AG04449 (cell line): ENCODE measurements around the gene FERMT3.

Experiments
- CTCF ChIA-PET: fragments of 350-600 bp; formaldehyde crosslinking; extraction: SDS; loops from one replicate; lab custom pipeline; 2021; ENCODE audit warnings: antibody characterized with exemption; lab: Yijun Ruan, JAX
- POLR2A ChIA-PET: fragments of 400-600, 350-600 bp; formaldehyde crosslinking; extraction: SDS; loops from one replicate; lab custom pipeline; 2020; ENCODE audit warnings: antibody characterized with exemption, inconsistent platforms; lab: Yijun Ruan, JAX
- DNase-seq: peaks from one replicate; pipeline ENCODE4 v3.0.0-alpha.2; 2010; ENCODE audit warnings: low read depth, low spot score
- H3K4me3 ChIP-seq: 2 replicates; pipeline ENCODE4 v1.5.1; 2011; ENCODE audit warnings: low read depth, mild to moderate bottlenecking, control low read depth, low read length
- CTCF ChIP-seq: IDR thresholded peaks from one replicate; pipeline ENCODE4 v1.5.1; 2011; ENCODE audit warnings: mild to moderate bottlenecking, moderate library complexity, low read length, control low read depth, inconsistent platforms; ENCODE audit not compliant: insufficient read depth; ENCODE audit errors: missing control alignments

Gene FERMT3

GRCh38 chr11:64265176-64266160 lies 58.9 kb downstream of the FERMT3 start:
- no peak for DNase-seq
- no peak for TF ChIP-seq CTCF
- CTCF ChIA-PET, result interaction anchor here (1.5 to 15.2 kb wide), 5 partner anchors 12 to 61 kb away, joined by 4 to 224 read pairs (median 9); partner anchors contain the start of genes PLCB3 and PPP1R14B
- POLR2A ChIA-PET, result interaction anchor here (3.2 kb wide), 1 partner anchor 13 kb away, joined by 15 read pairs; the partner anchor contains the start of gene PLCB3
- H3K4me3 ChIP-seq, result no peak overlapping the region

GRCh38 chr11:64266339-64266738 lies 59.8 kb downstream of the FERMT3 start:
- CTCF ChIA-PET, result interaction anchor here (2.4 to 15.2 kb wide), 3 partner anchors 12 to 36 kb away, joined by 8 to 224 read pairs (median 107); partner anchors contain the start of genes CATSPERZ, PLCB3 and PPP1R14B
- POLR2A ChIA-PET, result no interaction called here
- no peak overlapping the region for H3K4me3 ChIP-seq
- DNase-seq, result no peak
- no peak for TF ChIP-seq CTCF

GRCh38 chr11:64267207-64267945 lies 60.9 kb downstream of the FERMT3 start:
- POLR2A ChIA-PET, result interaction anchor here (0.6 to 5.5 kb wide), 3 partner anchors 9 to 63 kb away, joined by 5 to 61 read pairs (median 12); partner anchors contain the start of gene PPP1R14B

DNA sequence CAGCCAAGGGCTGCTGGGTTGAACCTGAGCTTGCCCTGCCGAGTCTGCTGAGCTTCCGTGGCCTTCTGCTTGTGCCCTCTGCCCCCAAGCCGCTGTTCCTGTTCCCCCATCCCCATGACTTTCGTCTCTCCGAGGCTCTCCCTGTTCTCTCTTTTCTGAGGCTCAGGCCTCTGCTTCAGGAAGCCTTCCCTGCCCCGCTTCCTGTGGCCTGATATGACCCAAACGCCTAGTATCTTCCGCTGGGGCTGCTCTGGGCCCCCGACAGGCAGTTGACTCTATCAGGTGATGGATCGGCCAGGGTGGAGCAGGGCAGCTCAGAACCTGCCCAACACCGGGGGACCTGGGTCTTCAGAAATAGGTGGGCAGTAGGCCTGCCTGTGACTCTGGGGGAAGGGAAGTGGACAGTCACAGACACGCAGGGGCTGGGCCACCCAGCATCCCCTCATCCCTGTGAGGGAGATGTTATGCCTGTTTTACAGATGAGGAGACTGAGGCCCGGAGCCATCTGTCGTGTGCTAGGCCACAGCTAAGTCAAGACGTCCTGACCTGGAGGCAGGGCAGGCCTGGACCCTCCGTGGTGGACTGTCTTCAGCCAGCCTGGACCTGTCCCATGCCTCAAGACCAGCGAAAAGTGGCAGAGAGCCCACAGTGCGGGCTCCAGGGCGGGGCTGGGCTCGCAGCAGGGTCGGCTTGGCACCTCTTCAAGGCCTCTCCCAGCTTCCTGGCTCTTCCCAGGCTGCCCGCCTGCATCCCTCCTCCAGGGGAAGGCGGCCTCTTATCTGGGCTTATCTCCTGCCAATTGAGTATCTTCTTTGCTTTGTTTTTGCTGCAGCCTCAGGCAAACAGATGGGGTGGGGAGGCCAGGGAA lies 61.7 kb downstream of the FERMT3 start:
- no peak for TF ChIP-seq CTCF
- CTCF ChIA-PET, result interaction anchor here (0.7 to 15.2 kb wide), 7 partner anchors 10 to 87 kb away, joined by 3 to 224 read pairs (median 6); partner anchors contain the start of genes CATSPERZ, PLCB3 and PPP1R14B
- POLR2A ChIA-PET, result interaction anchor here (0.6 to 5.5 kb wide), 7 partner anchors 10 to 90 kb away, joined by 3 to 61 read pairs (median 6); partner anchors contain the start of genes BAD, FERMT3, PLCB3 and PPP1R14B
- H3K4me3 ChIP-seq, result peak overlapping the region; percentile 64
- no peak for DNase-seq

More at GRCh38 chr11:64267207-64267945, 60.9 kb downstream of the FERMT3 start:
- TF ChIP-seq CTCF, result no peak
- CTCF ChIA-PET, result interaction anchor here (0.7 to 15.2 kb wide), 5 partner anchors 9 to 87 kb away, joined by 3 to 224 read pairs (median 8); partner anchors contain the start of genes CATSPERZ, PLCB3 and PPP1R14B
- DNase-seq, result no peak
- H3K4me3 ChIP-seq, result no peak overlapping the region

DNA sequence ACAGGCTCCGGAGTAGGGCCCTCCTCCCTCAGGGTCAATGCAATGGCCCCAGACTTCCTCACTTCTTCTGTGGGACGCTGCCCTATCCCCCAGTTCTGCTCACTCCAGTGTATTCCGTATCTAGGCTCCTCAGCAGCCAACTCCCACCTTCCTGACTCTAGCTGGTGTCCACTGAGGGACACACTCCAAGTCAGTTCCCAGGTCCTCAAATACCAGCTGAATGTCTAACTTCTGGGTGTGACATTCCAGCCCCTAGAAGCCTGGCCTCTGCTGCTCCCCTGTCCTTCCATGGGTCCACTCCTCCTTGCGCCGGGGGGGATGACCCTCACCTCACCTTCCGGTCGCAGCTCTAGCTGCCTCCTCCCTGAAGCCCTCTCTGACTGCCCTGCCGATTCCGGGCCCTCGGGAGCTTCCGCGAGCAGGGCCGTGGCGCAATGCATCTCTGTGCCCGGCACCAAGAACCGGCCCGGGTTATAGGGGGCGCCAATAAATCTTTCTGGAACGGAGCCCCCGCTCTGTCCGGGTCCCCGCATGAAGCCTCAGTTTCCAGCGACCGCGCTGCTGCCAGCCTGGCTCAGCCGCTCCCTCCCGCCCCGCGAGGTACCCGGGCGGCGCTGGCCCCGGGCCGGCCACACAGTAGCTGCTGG lies 62.5 kb downstream of the FERMT3 start:
- CTCF ChIA-PET, result interaction anchor here (0.8 to 15.2 kb wide), 7 partner anchors 12 to 65 kb away, joined by 3 to 224 read pairs (median 8); partner anchors contain the start of genes BAD, CATSPERZ, GPR137 and PLCB3
- POLR2A ChIA-PET, result interaction anchor here (0.7 to 5.5 kb wide), 6 partner anchors 11 to 62 kb away, joined by 3 to 61 read pairs (median 9); partner anchors contain the start of genes BAD, FERMT3, PLCB3 and PPP1R14B

More for the DNA sequence above, 62.5 kb downstream of the FERMT3 start:
- H3K4me3 ChIP-seq, result peak overlapping the region; percentile 64
- DNase-seq, result no peak
- TF ChIP-seq CTCF, result no peak
